ENCODE data around the gene COL6A1.
A peak's percentile ranks its signal among the peaks of the same experiment; 100 is the strongest.

The COL6A1 gene

GRCh38 chr21:45981151-45982091 lies at the start of gene COL6A1:
Gene COL6A1, plus strand, starts transcription at chr21:45981770. Its CDS starts 81 bp downstream, at chr21:45981851.
- no peaks in the 10 kb centered on the region for H3K36me3 Mint-ChIP-seq (ENCODE audit: low read depth)
- H3K9me3 Mint-ChIP-seq = no peaks in the 10 kb centered on the region
- H3K27ac Mint-ChIP-seq = no peak within 1 kb of the TSS
- H3K4me1 Mint-ChIP-seq (ENCODE audit: low read depth) = peaks cover 4% of the 10 kb centered on the region
- peak within 1 kb of the TSS; percentile 46 for H3K4me3 Mint-ChIP-seq
- H3K27me3 Mint-ChIP-seq (ENCODE audit: low read depth) = peaks cover 18% of the 10 kb centered on the region

- no peaks in the 10 kb centered on the region for H3K9me3 Mint-ChIP-seq
- H3K27me3 Mint-ChIP-seq (ENCODE audit: low read depth) = no peaks in the 10 kb centered on the region
- H3K36me3 Mint-ChIP-seq (ENCODE audit: low read depth) = no peaks in the 10 kb centered on the region
- H3K27ac Mint-ChIP-seq = no peak overlapping the region
- no peaks in the 10 kb centered on the region for H3K4me1 Mint-ChIP-seq (ENCODE audit: low read depth)
- H3K4me3 Mint-ChIP-seq = no peak overlapping the region
Measured at GRCh38 chr21:45932922-45933502, 48.6 kb upstream of the COL6A1 start.

GRCh38 chr21:45934085-45934484 lies 47.5 kb upstream of the COL6A1 start:
- Mint-ChIP-seq H3K4me1 (ENCODE audit: low read depth) (no peaks in the 10 kb centered on the region), H3K9me3 (no peaks in the 10 kb centered on the region), H3K27me3 (ENCODE audit: low read depth) (no peaks in the 10 kb centered on the region), H3K36me3 (ENCODE audit: low read depth) (no peaks in the 10 kb centered on the region), H3K4me3 (no peak overlapping the region), H3K27ac (no peak overlapping the region)

GRCh38 chr21:45934554-45934953 lies 47.0 kb upstream of the COL6A1 start:
- H3K27ac Mint-ChIP-seq = no peak overlapping the region
- no peaks in the 10 kb centered on the region for H3K27me3 Mint-ChIP-seq (ENCODE audit: low read depth)
- no peak overlapping the region for H3K4me3 Mint-ChIP-seq
- no peaks in the 10 kb centered on the region for H3K4me1 Mint-ChIP-seq (ENCODE audit: low read depth)
- no peaks in the 10 kb centered on the region for H3K9me3 Mint-ChIP-seq
- no peaks in the 10 kb centered on the region for H3K36me3 Mint-ChIP-seq (ENCODE audit: low read depth)

- H3K27me3 Mint-ChIP-seq (ENCODE audit: low read depth) = no peaks in the 10 kb centered on the region
- no peak overlapping the region for H3K4me3 Mint-ChIP-seq
- no peaks in the 10 kb centered on the region for H3K36me3 Mint-ChIP-seq (ENCODE audit: low read depth)
- no peaks in the 10 kb centered on the region for H3K9me3 Mint-ChIP-seq
- H3K27ac Mint-ChIP-seq = no peak overlapping the region
- H3K4me1 Mint-ChIP-seq (ENCODE audit: low read depth) = no peaks in the 10 kb centered on the region
Measured at GRCh38 chr21:45935628-45936027, 45.9 kb upstream of the COL6A1 start.

- Mint-ChIP-seq H3K27ac (no peak overlapping the region), H3K36me3 (ENCODE audit: low read depth) (no peaks in the 10 kb centered on the region), H3K9me3 (no peaks in the 10 kb centered on the region), H3K4me1 (ENCODE audit: low read depth) (no peaks in the 10 kb centered on the region), H3K4me3 (no peak overlapping the region), H3K27me3 (ENCODE audit: low read depth) (no peaks in the 10 kb centered on the region)
Measured at GRCh38 chr21:45937721-45938452, 43.7 kb upstream of the COL6A1 start.

- no peak overlapping the region for H3K4me3 Mint-ChIP-seq
Measured at GRCh38 chr21:45938453-45938755, 43.2 kb upstream of the COL6A1 start.

GRCh38 chr21:45938811-45939520 lies 42.6 kb upstream of the COL6A1 start:
- Mint-ChIP-seq H3K9me3 (no peaks in the 10 kb centered on the region), H3K27me3 (ENCODE audit: low read depth) (no peaks in the 10 kb centered on the region), H3K36me3 (ENCODE audit: low read depth) (no peaks in the 10 kb centered on the region), H3K4me1 (ENCODE audit: low read depth) (no peaks in the 10 kb centered on the region), H3K27ac (no peak overlapping the region), H3K4me3 (no peak overlapping the region)

More at GRCh38 chr21:45938453-45938755, 43.2 kb upstream of the COL6A1 start:
- no peaks in the 10 kb centered on the region for H3K4me1 Mint-ChIP-seq (ENCODE audit: low read depth)
- no peaks in the 10 kb centered on the region for H3K9me3 Mint-ChIP-seq
- H3K36me3 Mint-ChIP-seq (ENCODE audit: low read depth) = no peaks in the 10 kb centered on the region
- H3K27ac Mint-ChIP-seq = no peak overlapping the region
- no peaks in the 10 kb centered on the region for H3K27me3 Mint-ChIP-seq (ENCODE audit: low read depth)

GRCh38 chr21:45939521-45940045 lies 42.0 kb upstream of the COL6A1 start:
- no peak overlapping the region for H3K27ac Mint-ChIP-seq
- no peak overlapping the region for H3K4me3 Mint-ChIP-seq
- H3K27me3 Mint-ChIP-seq (ENCODE audit: low read depth) = no peaks in the 10 kb centered on the region

GRCh38 chr21:45940091-45940490 lies 41.5 kb upstream of the COL6A1 start:
- no peak overlapping the region for H3K27ac Mint-ChIP-seq
- no peaks in the 10 kb centered on the region for H3K4me1 Mint-ChIP-seq (ENCODE audit: low read depth)
- H3K4me3 Mint-ChIP-seq = no peak overlapping the region
- H3K9me3 Mint-ChIP-seq = no peaks in the 10 kb centered on the region
- H3K36me3 Mint-ChIP-seq (ENCODE audit: low read depth) = no peaks in the 10 kb centered on the region
- H3K27me3 Mint-ChIP-seq (ENCODE audit: low read depth) = no peaks in the 10 kb centered on the region

More at GRCh38 chr21:45939521-45940045, 42.0 kb upstream of the COL6A1 start:
- Mint-ChIP-seq H3K4me1 (ENCODE audit: low read depth) (no peaks in the 10 kb centered on the region), H3K36me3 (ENCODE audit: low read depth) (no peaks in the 10 kb centered on the region), H3K9me3 (no peaks in the 10 kb centered on the region)

- Mint-ChIP-seq H3K36me3 (ENCODE audit: low read depth) (no peaks in the 10 kb centered on the region), H3K4me3 (no peak overlapping the region), H3K27ac (no peak overlapping the region), H3K27me3 (ENCODE audit: low read depth) (no peaks in the 10 kb centered on the region), H3K9me3 (no peaks in the 10 kb centered on the region), H3K4me1 (ENCODE audit: low read depth) (no peaks in the 10 kb centered on the region)
Measured at GRCh38 chr21:45940621-45941337, 40.8 kb upstream of the COL6A1 start.

GRCh38 chr21:45941338-45941710 lies 40.2 kb upstream of the COL6A1 start:
- H3K4me3 Mint-ChIP-seq = no peak overlapping the region
- H3K4me1 Mint-ChIP-seq (ENCODE audit: low read depth) = no peaks in the 10 kb centered on the region
- H3K27ac Mint-ChIP-seq = no peak overlapping the region
- no peaks in the 10 kb centered on the region for H3K9me3 Mint-ChIP-seq
- H3K36me3 Mint-ChIP-seq (ENCODE audit: low read depth) = no peaks in the 10 kb centered on the region
- no peaks in the 10 kb centered on the region for H3K27me3 Mint-ChIP-seq (ENCODE audit: low read depth)

- Mint-ChIP-seq H3K27me3 (ENCODE audit: low read depth) (no peaks in the 10 kb centered on the region), H3K9me3 (no peaks in the 10 kb centered on the region), H3K36me3 (ENCODE audit: low read depth) (no peaks in the 10 kb centered on the region), H3K27ac (no peak overlapping the region), H3K4me1 (ENCODE audit: low read depth) (no peaks in the 10 kb centered on the region), H3K4me3 (no peak overlapping the region)
Measured at GRCh38 chr21:45941717-45942546, 39.6 kb upstream of the COL6A1 start.

Data from T-helper 1 cell treated with Interleukin-12 subunit alpha and Interleukin-12 subunit beta and Interleukin-4 antibody, amounts not matched to agents 30 μg/mL and 1 μg/mL, for 36 hours (primary cell).